NCI-H524 (cell line): Measurements from ENCODE around the gene LUC7L2.
A peak's percentile ranks its signal among the peaks of the same experiment; 100 is the strongest.
"Not testable (repeated sequence)": the region's sequence is repeated elsewhere in the genome, so short reads cannot be mapped to it uniquely, and the experiment has no call there.

Experiments
- DNase-seq, 2 experiments: peaks; one replicate each; lab custom pipeline; 2025; lab: John Stamatoyannopoulos, UW

LUC7L2 gene

DNA sequence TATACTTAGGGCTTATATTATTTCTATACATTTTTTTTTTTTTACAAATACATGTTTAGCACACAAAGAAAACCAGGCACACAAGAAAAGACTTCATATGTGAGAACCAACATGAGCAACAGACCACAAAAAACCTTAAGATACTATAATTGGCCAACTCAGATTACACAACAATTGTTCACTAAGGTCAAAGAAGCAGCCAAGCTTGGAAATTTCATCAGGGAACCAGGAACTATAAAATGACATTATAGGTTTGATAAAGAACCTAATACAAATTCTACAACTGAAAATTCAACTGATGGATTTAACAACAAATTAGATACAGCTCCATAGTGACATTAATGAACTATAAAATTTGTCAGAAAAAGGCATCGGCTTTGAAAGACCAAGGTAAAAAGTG, 4.4 kb upstream of the LUC7L2 start:
- no peak for DNase-seq

DNA sequence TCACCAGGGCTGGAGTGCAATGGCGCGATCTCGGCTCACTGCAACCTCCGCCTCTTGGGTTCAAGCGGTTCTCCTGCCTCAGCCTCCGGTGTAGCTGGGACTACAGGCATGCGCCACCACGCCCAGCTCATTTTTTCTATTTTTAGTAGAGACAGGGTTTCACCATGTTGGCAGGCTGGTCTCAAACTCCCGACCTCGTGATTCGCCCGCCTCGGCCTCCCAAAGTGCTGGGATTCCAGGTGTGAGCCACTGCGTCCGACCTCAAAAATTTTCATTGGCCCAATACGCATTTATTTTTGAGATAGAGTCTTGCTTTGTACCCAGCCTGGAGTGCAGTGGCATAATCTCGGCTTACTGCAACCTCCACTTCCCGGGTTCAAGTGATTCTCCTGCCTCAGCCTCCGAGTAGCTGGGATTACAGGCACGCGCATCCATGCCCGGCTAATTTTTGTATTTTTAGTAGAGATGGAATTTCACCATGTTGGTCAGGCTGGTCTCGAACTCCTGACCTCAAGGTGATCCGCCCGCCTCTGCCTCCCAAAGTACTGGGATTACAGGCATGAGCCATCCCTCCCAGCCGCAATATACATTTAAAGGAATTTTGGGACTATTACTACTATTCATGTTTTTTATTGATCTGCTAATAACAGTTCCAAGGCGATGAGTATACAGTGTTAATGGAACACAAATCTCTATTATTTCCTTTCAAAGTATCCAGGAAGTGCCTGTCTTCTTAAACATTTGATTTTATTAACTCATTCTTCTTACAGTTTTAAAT, 1.8 kb upstream of the LUC7L2 start:
- not testable (repeated sequence) for DNase-seq

DNA sequence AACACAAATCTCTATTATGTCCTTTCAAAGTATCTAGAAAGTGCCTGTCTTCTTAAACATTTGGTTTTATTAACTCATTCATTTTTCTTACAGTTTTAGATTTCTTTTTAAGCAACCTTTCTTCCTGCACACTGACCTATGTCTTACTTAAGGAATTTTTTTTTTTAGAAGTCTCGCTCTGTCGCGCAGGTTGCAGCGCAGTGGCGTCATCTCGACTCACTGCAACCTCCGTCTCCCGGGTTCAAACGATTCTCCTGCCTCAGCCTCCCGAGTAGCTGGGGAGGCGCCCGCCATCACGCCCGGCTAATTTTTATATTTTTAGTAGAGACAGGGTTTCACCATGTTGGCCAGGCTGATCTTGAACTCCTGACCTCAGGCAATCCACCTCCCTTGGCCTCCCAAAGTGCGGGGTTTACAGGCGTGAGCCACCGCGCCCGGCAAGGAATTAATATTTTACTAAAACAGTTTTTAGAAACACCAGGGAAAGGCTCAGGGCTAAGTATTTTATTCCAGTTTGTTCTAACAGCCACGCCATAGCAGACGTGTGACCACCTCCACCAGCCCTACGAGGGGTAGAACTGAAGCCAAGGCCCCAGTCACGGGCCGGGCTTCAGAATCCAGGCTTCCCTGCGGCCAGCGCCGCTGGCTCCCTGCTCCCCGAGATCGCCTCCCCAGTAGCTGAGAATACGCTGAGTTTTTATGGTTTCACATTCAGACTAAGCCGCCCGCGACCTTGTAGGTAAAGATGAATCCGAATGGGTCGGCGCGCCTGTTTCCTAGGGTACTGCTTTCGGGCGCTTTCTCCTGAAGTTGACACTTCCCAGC, 941 bp upstream of the LUC7L2 start:
- no peak for DNase-seq

DNA sequence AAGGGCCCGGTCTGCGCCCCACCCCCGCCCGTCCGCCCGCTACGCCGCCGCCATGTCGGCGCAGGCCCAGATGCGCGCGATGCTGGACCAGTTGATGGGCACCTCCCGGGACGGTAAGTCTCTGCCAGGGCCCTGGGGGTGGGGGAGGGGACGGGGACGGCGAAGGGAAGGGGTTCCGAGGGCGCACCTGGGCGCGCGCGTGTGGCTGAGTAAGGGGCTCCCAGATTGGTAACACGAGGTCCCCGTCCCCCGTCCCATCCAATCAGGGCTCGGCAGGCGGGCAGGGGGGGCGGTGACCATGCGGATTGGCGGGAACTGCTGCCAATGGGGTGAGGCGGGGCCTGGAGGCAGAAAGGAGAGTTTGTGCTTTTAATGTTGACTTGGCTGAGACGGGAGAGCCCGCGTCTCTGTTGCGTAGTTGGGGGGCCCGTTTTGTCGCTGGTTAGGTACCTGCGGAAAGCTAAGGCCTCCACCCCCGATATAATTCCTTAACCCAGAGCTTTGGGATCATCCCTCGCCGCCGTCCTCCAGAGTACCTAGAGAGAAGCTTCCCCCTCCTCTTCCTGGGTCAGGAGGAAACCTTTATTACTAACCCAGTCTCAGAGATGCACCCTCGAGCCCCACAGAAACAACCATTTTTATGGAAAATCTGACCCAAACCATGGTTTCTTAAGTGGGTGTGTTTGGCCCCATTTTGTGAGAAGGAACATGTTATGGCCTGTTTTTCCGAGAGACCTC, 685 bp downstream of the LUC7L2 start:
- DNase-seq = peak; percentile 95 to 97

DNA sequence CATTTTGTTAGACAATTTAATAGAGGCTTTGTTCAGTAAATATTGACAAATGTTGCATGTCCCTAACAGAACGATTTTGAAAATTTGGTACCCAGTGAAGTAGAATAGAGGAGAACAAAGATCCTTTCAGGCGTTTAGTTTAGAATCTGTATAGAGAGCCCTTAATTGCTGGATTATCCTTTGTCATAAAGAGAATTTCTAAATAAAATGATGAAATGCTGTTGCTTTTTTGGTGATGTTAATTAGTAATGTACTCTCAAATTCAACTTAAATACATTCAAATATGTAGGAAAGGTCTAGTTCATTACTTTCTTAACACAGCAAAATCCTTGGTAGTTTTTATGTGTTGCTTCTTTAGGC, 1.2 kb downstream of the LUC7L2 start:
- no peak for DNase-seq

DNA sequence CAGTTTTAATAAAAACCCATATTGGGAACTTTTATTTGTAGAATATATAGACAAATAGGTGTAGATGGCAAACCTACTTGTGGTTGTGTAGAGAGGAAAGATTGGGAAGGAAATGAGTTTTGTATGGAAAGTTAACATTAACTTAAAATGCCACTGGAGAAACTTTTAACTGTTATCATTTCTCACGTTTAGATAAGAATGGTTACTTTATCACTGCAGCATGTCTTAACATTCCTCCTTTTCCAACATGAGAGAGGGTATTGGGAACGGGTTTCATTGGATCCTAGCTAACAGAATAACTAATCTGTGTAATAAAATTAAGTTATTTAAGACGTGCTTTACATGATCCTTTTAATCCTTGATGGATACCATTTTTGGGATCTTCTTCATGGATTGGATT, 1.8 kb downstream of the LUC7L2 start:
- DNase-seq = no peak

DNA sequence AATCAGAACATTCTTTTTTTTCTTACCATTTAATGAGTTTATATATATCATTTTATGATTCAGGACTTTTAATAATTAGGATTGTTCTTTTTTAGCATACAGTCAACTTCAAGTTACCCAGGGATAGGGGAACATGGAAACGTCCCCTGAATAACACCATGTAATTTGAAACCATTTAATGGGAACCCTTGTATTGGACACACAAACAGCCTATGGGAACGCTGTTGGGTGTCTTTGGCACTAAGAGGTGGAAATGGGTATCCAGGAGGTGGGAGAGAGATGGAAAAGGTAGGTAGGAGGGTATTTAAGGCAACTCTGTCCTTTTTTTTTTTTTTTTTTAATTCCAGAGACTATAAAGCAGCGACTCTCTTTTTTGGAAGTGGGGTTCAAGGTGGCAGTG, 2.6 kb downstream of the LUC7L2 start:
- peak in 1 of 2 experiments; percentile 33 for DNase-seq

DNA sequence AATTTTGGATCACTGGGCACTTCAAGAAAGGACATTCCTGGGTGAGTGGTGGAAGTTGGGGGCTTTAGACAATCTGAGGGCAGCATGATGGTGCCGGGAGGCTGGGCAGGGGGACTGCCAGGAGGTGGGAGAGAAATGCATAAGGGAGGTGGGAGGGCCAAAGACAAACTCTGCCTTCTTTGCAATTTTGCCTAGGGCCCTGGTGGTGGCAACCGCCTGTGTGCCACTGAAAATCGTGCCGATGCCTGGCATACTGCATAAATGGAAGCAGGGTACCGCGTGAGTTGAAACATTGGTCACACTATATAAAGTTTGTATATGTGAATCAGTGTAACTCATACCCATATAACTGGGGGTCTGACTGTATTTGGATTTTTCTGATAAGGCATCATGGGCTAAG, 3.3 kb downstream of the LUC7L2 start:
- DNase-seq = no peak

DNA sequence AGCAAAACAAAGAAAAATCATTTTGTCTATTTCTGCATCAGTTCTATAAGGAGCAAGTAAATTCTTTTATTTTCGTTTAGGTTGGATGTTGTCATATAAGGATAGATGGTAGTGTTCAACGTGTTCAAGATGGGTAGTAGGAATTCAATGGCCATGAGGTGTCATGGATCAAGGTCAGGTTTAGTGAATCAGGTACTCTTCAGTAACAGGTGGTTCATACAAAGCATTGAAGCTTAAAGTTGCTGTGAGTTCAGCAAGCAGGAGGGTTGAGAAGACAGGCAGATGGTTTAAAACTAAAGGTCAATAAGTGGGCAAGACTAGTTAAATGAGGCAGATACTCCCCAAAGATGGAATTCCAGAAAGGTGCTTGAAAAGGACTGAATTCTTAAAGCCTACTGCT, 5.6 kb downstream of the LUC7L2 start:
- DNase-seq = no peak

DNA sequence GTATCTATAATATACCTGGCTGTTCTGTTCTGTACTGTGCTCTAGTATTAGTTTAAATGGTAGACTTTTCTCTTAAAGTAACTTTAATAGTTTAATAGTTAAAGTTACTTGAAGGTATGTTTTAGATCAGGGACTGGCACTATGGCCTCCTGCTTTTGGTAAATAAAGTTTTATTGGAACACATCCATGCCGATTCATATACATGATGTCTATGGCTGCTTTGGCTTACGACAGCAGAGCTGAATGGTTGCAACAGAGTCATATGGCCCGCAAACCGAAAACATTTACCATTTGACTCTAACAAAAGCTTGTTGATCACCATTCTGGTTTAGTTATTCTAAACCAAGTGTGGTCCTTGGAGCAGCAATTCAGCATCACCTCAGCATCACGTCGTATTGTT, 6.7 kb downstream of the LUC7L2 start:
- DNase-seq = no peak

DNA sequence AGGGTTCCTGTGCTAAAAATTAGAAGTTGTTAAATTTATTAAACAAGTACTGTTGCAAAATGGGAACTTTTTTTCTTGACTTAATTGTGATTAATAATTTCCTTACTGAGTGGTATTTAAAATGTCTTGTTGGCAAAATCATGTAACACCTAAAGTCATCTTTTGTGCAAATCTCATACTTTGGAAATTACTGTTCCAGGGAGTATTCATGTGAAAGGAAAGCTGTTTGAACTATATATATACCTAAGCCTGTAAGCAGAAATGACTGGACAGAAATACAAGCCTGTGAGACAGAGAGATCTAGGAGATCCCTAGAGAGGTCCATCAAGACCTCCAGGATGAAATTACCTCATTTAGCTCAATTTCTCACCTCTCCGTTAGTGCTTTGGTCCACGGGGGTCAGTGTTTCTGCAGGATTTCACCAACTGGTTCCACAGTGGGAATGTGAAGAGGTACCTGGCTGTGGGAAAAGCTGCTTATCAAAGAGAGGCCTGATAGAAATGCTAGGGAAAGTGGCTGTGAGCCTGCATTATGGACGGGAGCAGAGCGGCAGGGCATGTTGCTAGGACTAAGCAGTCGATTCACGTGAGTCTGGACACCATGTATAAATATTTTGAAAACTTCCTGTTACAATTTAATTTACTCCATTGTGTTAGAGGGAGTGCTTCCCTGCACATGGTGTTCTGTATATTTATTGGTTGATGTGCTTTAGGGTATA, 7.9 kb downstream of the LUC7L2 start:
- DNase-seq = no peak

DNA sequence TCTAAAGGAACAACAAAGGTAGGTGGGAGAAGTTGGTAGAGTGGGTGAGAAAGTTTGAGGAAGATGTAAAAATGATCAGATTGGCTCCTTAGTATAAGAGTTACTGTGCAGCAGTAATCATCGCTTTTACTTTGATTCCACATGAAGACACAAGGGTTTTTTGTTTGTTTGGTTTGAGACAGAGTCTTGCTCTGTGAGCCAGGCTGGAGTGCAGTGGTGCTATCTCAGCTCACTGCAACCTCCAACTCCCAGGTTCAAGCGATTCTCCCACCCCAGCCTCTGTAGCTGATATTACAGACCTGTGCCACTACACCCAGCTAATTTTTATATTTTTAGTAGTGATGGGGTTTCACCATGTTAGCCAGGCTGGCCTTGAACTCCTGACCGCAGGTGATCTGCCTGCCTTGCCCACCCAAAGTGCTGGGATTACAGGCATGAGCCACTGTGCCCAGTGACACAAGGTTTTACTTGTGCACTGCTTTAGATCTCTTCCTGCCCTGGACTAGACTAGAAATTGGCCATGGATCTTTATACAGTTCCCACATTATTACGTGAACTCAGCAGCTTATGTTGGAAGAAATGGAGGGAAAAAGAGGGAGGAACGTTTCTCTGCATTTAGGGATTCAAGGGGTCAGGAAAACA, 10.7 kb downstream of the LUC7L2 start:
- no peak for DNase-seq

DNA sequence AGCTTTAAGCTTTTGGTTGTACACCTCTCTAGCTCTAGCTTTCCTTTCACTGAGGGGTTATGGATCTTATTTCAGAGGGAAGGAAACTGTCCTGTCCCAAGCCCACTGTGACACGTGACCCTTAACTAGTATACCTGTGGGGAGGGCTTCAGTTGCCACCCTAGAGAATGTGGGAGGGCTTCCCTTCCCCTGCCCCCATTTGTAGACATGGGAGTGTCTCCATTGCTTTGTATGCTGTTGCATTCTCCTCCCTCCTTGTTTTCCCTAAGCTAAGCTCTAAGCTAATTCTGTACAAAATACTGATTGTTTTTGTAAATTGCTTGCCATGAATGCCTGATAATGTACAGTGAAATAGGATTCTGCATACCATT, 11.2 kb downstream of the LUC7L2 start:
- no peak for DNase-seq

DNA sequence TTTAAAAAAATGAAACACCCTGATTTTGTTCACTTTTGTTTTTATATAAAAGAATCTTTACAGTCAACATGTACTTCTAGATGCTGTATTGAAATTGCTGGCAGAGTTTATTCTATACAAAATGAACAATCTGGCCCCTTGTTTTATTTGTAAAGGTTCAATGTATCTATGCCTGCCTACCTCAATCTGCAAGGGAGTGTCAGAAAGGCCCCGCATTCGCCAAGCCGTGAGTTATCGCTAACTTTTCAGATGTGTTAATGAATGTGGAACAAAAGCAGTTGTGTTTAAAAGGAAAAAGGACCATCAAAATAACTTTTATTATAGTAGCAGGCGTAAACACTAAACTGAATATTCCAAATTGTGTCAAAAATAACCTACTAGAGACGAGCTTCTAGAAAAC, 14.6 kb downstream of the LUC7L2 start:
- no peak for DNase-seq

DNA sequence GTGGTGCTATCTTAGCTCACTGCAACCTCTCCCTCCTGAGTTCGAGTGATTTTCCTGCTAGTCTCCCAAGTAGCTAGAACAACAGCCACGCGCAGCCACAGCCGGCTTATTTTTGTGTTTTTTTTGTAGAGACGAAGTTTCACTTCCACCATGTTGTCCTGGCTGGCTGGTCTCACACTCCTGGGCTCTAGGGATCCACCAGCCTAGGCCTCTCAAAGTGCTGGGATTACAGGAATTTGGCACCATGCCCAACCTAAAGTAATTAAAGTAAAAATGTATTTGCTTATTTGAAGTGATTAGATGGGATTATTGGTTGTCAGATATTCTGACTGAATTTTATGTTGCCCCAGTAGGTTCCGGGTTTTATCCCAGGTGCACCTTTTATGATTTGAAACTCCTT, 22.7 kb downstream of the LUC7L2 start:
- peak; percentile 15 to 32 for DNase-seq

DNA sequence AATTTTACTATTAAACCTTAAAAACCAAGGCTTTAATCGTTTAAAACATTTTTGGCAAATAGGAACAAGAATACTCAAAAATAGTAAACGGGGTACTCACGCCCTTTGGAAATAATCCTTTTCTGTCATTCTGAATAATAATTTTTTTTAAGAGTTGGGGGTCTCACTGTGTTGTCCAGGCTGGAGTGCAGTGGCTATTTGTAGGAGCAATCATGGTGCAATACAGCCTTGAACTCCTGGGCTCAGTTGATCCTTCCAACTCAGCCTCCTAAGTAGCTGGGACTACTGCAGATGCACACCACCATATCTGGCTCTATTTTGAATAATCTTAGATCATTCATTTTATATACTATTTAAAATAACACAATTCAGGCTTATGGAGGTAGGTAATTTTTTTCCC, 24.9 kb downstream of the LUC7L2 start:
- DNase-seq = no peak

DNA sequence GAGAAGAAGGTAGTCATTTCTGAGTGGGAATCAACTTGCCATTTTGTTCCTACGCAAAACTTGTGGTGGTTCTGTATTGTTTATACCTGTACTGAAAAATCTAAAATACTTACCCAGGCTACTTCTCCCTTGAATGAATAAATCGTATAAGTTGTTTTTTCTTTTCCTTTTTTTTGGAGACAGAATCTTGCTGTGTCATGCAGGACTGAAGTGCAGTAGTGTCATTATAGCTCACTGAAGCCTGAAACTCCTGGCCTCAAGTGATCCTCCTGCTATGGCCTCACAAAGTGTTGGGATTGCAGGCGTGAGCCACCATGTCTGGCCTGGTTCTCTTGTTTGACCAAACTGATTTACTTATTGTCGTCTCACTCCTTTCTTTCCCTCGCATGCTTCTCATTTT, 27.9 kb downstream of the LUC7L2 start:
- DNase-seq = no peak

DNA sequence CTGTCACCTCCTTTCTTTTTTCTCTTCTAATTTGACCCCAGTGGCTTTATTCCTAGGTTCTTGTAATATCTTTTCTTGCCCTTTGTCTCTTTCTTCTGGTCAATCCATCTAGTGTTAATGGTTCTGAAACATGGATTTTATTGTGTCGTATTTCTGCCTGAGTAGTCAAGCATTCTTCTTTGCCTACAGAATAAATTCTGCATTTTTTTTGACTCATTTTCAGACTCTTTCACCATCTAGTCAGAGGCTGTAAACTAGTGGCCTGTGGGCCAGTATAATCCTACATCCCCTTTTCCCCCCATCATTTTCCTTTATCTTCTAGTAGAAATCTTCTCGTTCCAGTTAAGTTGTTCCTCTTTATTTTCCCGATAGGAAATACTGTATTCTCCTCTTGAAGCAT, 29.4 kb downstream of the LUC7L2 start:
- no peak for DNase-seq

DNA sequence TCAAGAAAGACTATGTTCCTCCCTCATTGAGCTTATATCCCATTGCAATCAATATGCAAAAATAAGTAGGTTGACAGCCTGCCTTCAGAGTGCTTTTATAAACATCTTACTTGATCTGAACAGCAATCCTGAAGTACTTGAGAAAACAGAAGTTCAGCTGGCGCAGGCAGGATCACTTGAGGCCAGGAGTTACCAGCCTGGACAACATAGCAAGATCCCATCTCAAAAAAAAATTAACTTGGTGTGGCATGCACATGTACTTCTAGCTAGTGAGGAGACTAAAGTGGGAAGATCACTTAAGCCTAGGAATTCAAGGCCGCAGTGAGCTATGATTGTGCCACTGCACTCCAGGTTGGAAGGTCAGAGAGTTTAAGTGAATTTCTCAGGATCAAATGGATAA, 30.1 kb downstream of the LUC7L2 start:
- DNase-seq = no peak

DNA sequence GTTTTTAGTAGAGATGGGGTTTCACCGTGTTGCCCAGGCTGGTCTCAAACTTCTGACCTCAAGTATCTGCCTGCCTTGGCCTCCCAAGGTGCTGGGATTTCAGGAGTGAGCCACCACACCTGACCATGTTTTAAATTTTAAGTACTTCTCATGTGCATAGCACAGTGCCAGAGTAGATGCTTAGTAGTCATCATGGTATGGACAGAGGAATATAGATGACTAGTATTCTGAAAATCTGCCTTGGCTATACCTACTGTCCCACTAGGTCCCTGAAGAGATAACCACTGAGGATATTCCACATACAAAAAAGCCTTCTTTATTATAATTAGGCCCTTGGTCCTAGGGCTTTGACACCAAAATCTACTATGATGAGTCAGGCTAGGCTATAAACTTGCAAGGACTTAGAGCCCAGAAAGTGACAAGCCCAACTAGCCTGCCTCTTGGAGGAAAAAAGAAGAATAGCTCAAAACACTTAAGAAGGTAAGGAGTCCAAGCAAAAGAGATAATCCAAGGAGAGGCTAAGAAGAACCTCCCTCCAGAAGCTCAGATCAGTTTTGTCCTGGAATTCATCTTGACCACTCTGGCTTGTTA, 34.0 kb downstream of the LUC7L2 start:
- DNase-seq = no peak

DNA sequence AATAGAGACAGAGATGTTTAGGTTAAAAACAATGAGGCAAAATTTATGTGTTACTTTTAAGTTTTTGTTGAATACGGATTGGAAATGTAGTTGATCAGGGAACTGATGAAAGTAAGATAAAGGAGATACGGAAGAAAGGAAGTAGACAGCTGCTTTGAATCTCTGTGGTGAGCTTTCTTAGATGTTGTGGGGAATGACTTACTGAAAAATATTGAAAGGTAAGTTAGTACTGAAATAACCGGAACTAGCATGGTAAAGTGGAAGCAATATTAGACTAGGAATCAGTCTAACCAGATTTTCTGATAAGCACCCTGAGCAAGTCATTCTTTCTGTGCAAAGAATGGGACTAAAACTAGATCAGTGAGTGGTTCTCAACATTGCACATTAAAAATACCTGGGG, 34.8 kb downstream of the LUC7L2 start:
- DNase-seq = no peak
